GM19468 (cell line): Measurements from ENCODE around the gene VSTM4.

Experiments used
- ATAC-seq: cut with Tn5 transposase; IDR thresholded peaks from one replicate; pipeline ENCODE4 v1.9.1; 2021; ENCODE audit warnings: mild to moderate bottlenecking, moderate library complexity, moderate number of reproducible peaks; ENCODE audit not compliant: unreplicated experiment; ENCODE audit errors: extremely low read depth

Gene VSTM4

DNA sequence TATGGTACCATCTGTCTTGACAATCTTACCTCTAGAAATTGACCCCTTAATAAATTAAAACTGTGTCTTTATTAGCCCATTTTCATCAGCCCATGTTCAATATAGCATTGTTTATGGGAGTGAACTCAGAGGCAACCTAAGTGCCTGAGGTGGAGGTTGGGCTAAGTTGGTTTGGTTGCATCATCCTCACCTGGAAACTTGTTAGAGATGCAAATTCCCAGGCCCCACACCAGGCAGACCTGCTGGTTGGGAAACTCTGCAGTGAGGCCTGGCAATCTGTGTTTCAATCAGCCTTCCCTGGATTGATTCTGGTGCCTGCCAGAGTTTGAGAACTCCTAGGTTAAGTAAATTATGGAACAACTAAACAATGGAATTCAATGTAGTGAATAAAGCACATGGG lies 27.9 kb upstream of the VSTM4 start:
- ATAC-seq: no peak

DNA sequence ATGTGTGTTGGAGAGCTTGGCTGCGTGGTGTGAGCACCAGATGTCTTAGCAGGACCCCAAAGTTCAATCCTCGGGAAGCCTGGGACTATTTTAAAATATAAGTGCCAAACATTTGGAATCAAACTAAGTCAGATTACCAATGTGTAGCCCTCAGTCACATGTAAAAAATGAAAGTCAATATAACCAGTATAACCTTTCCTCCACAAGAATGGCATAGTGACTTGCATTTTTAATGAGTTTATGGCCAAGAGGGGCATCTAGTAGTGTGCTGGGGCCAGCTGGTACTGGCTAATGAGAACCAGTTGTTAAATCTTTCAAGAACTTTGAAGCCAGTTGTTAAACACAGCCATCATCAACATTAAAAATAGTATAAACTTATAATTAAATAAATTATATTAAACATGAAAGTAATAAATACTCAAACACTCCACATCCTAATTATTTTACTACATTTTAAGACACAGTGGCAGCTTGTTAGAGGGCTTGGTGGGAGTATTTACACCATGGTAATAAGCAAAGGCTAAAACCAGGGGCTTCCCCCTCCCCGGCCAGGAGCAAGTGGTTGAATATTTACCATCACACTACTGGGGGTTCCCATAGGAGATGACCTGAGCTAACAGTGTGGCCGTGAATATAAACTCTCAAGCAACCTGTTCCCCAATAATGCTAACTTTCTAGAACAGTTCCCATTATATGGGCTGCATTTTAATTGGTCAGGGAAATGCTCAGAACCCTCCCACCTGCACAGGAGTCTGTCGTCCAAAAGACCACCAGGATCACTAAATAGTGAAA lies 26.4 kb upstream of the VSTM4 start:
- no peak for ATAC-seq

DNA sequence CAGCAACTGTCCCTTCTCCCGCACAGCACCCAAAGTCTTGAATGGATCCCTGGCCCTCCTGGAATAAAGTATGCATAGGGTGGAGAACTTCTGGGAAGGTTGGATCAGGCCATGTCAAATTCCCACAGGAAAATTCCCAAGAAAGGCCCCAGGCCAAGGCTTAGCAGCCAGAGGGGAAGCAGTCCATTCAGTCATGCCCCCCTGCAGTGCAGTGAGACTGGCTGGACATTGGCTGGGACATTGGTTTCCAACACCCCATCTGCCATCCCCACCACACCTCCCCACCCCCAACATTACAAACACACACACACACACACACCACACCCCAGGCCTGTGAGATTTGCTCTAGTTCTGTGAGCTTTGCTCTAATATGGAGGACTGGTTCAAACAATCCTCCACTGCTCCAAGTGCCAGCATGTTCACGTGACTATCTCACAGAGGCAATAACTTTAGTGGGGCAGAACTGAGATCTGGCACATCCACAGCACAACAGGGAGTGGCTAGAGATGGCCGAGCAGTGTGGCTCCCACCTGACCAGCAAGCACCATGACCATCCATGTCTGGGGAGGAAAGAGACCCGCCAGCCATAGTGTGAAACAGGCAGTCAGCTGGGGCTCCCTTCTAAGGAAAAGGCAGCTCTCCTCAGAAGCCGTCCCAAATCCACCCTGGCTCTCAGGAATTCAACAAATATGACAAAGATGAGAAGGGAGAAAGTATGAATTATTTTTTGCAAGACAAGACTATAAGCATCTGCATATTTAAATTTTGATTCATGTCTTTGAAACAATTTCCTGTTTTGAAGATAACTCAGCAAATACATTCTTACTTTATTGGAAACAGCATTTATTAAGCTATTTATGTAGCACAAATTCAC lies 25.2 kb upstream of the VSTM4 start:
- no peak for ATAC-seq

DNA sequence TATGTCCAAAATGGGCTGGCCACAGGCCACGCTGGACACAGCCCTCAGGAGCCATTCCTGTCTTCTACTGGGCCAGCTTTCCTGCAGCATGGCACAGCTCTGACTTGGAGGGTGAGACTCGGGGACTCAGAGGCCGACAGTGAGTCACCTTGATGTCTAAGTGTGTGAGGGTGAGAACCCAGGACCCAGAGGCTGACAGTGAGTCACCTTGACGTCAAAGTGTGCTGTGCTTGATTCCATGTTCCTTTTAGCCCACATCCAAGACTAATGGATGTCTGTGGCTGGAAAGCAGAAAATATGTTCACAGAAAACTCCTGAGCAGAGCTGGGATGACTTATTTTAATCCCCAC lies 24.5 kb upstream of the VSTM4 start:
- ATAC-seq: no peak

DNA sequence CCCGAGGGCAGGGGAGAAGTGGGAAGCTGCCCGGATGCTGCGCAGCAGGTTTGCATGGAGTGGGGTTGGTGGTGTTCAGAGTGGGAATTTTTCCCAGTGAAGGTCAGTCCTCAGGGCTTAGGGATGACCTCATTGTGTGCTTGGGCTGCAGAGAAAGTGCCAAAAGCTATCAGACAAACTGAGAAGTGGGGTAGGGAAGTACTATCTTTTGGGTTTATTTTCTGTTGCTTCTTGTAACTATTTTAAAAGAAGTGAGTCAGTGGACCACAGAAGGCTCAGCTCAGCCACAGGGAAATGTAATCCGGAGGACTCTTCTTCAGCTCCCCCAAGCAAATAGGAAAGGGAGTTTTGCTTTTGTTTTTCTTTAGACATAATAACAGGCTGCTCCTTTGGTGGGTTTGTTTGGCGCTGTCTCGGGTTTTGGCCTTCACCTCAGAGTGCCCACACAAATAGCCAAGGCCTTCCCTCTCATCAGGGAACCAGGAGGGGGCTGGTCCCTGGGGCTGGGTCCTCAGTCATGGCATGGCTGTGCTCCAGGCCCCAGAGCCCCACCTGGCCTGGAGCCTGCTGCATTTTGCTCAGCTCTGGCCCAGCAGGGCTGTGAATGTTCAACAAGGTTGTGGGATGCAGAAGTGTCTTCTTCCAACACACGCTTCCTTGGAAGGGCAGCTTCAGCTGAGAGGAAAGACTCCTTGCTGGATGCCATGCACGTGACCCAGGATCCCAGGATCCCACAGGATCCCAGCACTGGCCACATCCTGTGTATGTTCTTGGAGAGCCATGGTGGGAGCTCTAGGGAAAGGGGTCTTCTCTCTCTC lies 23.9 kb upstream of the VSTM4 start:
- ATAC-seq: no peak

DNA sequence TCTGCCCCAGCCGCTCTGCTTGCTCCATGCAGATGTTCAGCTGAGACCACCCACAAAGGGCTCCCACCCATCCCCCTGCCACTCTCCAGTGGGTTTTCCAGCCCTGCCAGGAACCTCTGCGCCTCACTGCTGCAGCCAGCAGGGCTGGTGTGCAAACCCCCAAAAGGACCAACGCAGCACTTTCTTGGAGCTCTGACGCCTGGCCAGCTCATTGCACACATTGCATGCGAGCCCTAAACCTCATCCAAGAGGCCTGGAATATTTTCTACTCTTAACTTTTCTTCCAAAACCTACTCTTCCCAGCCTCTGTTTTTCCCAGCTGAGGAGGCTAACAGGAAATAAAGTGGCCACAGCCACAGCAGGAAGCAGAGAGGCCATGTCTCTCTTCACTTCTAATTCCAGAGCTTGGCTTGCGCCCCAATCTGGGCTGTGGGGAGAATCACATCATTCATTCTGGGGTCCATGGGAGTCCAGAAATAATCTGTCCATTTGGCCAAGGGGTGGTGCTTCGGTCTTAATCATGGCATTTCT lies 23.1 kb upstream of the VSTM4 start:
- no peak for ATAC-seq

DNA sequence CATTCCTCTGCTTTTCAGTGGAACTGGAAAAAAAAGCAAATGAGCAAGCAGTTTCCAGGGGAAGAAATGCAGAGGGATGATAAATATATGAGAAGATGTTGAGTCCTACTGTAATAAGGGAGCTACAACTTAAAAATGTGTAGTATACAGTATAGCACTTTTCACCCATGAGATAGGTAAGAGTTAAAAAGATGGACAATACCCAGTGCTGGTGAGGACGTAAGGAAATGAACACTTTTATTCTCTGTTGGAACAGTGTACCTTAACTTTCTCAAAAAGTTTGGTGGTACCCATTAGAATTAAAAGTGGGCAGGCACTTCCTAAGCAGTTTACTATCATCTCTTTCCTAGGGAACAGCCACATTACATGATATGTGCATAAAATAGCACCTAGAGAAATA lies 21.2 kb upstream of the VSTM4 start:
- ATAC-seq: no peak

DNA sequence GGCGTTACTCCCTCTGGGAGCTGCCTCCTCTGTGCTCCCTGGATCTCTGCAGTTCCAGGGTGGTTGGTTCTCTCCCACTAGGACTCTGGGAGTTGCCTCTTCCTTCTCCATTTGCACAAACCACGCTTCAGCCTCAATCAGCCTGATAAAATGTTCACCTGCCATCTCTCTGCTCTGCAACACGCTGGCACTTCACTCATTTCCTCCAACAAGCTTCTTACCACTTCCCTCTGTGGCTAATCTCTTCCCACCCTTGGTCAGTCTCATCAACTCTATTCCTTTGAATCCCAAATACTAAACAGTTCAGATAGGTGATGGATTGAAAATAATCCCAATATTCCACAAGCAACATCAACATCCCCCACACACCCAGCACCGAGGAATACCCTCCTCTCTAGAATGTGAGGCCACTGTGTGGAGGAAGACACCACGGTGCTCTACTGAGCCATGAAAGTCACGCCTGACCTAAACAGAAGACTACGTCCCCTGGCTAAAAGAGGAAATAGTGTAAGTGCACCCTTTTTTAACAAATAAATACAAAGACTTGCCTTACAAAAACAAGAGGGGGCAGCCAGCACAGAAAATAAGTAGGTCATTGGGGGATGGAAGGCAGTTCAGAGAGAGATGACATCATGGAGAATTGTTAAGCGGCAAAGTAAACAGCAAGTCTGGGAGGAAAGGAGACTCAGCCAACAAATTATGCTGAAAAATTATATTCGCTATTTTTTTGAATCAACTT lies 20.4 kb upstream of the VSTM4 start:
- no peak for ATAC-seq

DNA sequence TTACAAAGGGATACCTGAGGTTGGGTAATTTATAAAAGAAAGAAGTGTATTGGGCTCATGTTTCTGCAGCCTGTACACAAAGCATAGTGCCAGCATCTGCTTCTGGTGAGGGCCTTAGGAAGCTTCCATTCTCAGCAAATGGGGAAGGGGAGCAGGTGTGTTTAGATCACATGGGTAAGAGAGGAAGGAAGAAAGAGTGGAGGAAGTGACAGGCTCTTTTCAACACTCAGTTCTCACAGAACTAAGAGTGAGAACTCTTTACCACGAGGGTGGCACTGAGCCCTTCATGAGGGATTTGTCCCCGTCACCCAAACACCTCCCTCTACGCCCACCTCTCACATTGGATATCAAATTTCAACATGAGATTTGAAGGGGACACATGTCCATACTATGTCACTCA lies 19.0 kb upstream of the VSTM4 start:
- no peak for ATAC-seq

DNA sequence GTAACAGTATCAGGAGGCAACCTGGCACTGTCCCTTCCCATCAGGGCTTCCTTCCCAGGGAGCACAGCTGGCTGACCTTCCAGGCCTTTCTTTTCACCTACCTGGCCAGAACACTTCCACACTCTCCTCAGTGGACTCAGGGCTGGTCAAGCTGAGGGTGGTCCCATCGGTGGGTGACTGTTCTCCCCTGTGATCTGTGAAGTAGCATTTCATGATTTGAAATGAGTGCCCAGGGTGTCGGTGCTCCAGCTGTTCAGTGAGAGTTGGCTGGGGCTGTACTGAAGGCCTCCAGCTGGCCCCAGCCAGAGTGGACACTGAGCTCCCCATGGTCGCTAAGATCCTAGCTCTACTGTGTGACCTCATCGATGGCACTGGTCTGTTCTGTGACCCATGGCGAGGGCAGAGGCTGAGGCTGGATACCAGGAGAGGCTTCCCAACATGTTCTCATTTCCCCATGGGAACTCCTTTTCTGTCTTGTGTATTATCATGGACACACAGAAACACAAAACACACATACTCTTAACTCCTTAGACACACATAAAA lies 18.5 kb upstream of the VSTM4 start, which contains the start of gene FAM170B:
Gene FAM170B, minus strand, starts transcription at position 316 of the 543 bp plus-strand sequence. Its CDS starts 103 bp downstream, at position 213.
- no peak for ATAC-seq

DNA sequence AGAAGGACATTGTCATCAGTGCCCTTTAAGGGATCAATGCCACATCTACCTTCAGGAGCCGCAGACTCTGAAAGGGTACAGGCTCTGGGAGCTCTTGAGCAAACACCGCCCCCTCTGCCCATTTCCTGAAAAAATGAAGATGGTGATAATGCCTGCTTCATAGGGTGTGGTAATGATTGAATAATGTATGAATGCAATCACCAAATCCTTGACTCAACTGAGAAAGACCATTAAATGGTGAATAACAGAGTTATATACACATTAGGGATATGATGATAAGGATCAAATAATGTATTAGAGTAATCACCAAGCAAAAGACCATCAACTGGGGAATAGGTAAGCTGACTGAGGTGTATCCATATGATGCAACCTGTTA lies 17.0 kb upstream of the VSTM4 start:
- no peak for ATAC-seq

DNA sequence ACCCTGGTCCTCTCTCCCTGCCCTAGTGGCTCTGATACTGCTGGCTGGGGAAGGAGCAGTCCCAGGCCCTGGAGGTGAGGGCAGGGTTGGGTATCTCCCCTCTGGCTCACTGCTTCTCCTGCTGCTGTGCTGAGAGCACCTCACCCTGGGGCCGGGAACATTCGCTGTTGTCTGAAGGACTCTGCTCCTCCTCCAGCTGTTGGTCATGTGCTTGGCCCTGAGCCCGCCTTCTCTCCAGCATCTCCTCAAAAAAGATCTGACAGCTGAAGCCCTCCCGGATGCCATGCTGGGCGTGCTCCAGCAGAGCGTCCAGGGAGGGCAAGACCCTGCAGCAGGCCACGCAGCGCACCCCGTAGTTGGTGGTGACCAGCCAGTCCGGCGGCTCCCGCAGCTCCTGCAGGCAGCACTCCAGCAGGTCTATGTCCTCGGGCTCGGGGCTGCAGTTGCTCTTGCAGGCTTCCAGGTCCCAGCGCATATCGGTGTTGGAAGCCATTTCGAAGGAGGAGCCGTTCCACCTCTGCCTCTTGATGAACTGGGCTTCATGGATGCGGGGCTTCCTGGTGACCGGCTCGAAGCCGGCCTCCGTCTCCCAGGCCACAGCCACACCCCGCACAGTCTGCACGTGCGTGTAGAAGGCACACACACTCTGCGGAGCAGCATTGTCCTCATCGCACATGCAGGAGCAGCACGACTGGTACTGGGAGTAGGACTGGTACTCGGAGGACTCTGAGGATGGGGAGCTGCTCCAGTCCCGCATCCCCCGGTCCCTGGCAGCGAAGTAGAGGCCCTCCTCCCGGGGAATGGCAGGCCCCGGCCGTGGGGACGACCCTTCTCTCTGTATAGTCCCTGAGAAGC lies 16.4 kb upstream of the VSTM4 start:
- no peak for ATAC-seq

DNA sequence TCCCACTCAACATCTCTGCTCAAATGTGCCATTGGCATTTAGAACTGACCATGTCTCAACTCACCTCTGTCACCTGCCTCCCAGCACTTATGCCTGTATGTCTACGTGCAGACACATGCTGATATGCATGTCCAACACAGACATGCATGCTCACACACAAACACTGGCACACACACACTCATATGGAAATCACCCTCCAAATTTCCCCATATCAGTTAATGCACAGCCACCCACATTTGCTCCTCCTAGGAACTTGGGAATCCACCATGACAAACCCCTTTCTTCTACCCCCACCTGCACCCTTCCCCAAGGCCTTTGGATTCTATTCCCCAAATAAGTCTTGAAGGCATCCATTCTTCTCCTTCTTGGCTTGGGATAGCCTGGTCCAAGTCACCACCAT lies 14.1 kb upstream of the VSTM4 start:
- no peak for ATAC-seq

DNA sequence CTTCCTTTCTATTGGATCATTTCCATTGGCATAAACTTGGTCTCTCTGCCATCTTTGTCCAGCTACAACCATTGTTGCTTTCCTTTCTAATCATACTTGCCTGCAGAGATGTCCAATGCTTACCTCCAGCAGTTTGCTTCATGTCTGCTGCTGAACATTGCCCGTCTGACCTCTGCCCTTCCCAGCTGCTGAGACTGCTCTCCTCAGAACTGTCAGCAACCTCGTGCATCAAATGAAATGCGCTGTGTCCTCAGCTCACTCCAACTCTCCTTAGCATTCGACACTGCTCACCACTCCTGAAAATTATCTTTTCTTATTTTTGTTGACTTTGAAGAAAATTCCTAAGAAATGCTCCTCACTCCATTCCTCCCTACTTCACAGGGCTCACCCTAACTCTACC lies 13.5 kb upstream of the VSTM4 start:
- no peak for ATAC-seq

DNA sequence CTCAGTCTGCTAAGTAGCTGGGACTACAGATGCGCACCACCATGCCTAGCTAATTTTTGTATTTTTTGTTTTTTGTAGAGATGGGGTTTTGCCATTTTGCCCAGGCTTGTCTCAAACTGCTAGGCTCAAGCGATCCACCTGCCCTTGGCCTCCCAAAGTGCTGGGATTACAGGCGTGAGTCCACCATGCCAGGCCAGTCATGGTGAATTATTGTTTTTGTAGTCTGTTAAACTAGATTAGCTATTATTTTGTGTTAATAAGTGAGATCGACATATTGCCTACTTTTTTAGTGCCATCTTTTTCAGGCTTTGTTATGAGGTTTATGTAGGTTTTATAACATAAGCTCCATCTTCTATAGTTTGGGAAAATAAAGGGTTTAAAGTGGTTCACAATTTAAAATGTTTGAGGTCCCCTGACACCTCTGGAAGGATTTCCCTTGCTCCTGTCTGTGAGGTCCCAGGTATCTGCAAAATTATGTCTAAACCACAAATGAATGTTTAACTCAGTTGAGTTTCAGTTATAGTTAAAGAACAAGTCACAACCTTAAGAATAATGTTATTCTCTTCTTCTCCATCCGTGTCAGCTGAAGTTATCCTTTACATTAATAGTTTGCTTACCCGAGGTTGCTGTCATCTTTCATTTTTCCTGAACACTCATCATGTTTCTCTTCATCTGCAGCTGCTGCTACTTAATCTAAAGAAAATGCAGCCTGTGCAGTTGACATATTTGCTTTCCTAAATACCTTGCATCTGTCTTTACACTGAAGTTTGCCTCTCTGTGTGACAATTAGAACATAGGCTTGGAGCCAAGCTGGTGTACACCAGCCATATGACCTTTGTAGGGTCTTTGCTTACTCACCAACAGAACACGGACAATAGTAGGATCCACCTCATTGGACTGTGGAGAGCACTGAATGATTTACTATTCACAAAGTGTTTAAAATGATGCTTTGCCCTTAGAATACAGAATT lies 8.9 kb upstream of the VSTM4 start:
- no peak for ATAC-seq

DNA sequence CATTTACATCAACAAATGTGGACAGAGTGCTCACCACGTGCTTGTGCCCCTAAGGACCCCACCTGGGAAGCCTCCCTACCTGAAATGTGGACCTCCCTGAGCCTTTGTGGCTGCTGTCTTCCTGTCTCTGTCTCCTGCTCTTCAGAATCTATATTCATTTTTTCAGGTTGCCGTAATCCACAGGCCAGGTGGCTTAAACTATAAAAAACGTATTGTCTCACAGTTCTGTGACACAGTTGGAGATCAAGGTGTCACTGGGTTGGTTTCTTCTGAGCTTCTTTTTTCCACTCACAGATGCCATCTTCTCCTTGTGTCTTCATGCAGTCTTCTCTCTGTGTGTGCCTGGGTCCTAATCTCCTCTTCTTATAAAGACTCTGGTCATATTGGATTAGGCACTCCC lies 5.6 kb upstream of the VSTM4 start:
- ATAC-seq: no peak

DNA sequence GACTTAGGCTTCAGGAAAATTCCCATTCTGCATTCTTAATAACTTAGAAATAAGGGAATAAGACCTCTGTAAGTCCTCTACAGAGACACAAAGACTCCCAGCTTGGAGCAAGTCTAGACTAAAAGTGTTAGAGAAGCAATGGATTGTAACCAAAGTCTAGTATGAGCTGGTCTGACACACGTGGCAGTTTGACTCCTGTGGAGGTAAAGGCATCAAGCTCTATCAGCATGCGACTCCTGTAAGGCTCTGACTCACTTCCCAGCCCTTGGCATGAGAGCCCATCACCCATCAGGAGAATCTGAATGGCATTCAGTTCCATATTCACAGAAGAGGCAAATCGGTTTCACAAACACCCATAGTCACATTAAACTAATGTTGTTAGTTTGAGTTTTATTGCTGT lies 4.4 kb upstream of the VSTM4 start:
- ATAC-seq: no peak
